HCT116 (cell line): ENCODE results near the gene CHM.

Experiments used
- EZH2phosphoT487 ChIP-seq: fragments of 200-600 bp; IDR thresholded peaks from 2 replicates; pipeline ENCODE4 v1.6.1; 2018; ENCODE audit warnings: antibody characterized with exemption, borderline replicate concordance
- MAX ChIP-seq: IDR thresholded peaks from 2 replicates; pipeline ENCODE4 v1.6.1; 2012
- POLR2A ChIP-seq: IDR thresholded peaks from 2 replicates; pipeline ENCODE4 v1.7.0; 2011; ENCODE audit warnings: borderline replicate concordance; ENCODE audit not compliant: insufficient read depth, insufficient read length; ENCODE audit errors: extremely low read depth
- SP1 ChIP-seq: IDR thresholded peaks from 2 replicates; pipeline ENCODE4 v1.6.1; 2012; ENCODE audit warnings: low read depth
- YY1 ChIP-seq: IDR thresholded peaks from 2 replicates; pipeline ENCODE4 v1.6.1; 2011; ENCODE audit warnings: low read length, low read depth, moderate library complexity, mild to moderate bottlenecking; ENCODE audit not compliant: insufficient replicate concordance; ENCODE audit errors: extremely low read depth
- ZNF274 ChIP-seq: fragments of 200-500 bp; sonication (Bioruptor generic); IDR thresholded peaks from 2 replicates; pipeline ENCODE4 v1.6.1; 2014; ENCODE audit warnings: mild to moderate bottlenecking, low read depth, low read length, inconsistent platforms
- TF ChIP-seq, protein P1 (sequence below), 3 experiments: fragments of 200-600 bp in 1 of 3; sonication (generic) in 1 of 3; IDR thresholded peaks in 2 of 3; conservative IDR thresholded peaks in 1 of 3; 2 replicates each; pipeline ENCODE4 v1.5.1; 2012 to 2017; ENCODE audit warnings: low read depth in 2 of 3, low read length in 2 of 3, antibody characterized with exemption in 1 of 3, borderline replicate concordance in 1 of 3, control low read depth in 1 of 3, mild to moderate bottlenecking in 1 of 3, mixed read lengths in 1 of 3, mixed run types in 1 of 3, moderate library complexity in 1 of 3; ENCODE audit not compliant: insufficient read depth in 1 of 3

- TF ChIP-seq, protein P1, sequence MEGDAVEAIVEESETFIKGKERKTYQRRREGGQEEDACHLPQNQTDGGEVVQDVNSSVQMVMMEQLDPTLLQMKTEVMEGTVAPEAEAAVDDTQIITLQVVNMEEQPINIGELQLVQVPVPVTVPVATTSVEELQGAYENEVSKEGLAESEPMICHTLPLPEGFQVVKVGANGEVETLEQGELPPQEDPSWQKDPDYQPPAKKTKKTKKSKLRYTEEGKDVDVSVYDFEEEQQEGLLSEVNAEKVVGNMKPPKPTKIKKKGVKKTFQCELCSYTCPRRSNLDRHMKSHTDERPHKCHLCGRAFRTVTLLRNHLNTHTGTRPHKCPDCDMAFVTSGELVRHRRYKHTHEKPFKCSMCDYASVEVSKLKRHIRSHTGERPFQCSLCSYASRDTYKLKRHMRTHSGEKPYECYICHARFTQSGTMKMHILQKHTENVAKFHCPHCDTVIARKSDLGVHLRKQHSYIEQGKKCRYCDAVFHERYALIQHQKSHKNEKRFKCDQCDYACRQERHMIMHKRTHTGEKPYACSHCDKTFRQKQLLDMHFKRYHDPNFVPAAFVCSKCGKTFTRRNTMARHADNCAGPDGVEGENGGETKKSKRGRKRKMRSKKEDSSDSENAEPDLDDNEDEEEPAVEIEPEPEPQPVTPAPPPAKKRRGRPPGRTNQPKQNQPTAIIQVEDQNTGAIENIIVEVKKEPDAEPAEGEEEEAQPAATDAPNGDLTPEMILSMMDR (IDR thresholded peaks at IDR 0.05 in 2 of 3, conservative IDR thresholded peaks at IDR 0.05 in 1 of 3; ENCODE audit: borderline replicate concordance in 1 of 3, insufficient read depth in 1 of 3, low read depth in 2 of 3, low read length in 2 of 3) = no peak
- TF ChIP-seq EZH2phosphoT487 (no peak), YY1 (no peak), ZNF274 (no peak), POLR2A (no peak), MAX (no peak), SP1 (no peak)
These were observed 149.8 kb downstream of the CHM start for GRCh38 chrX:85897362-85898126.
